Caco-2 (cell line): ENCODE results near the gene SLC16A10. TPM values are rescaled to one million over a fixed set of nuclear protein-coding genes. Genes with fewer than 3 reads are reported as not detected.

ENCODE experiments used
- BruUV-seq: library from RNA; stranded (reverse); fragments of 400-500 nt; replicated peaks from 2 replicates; lab custom pipeline; 2021; lab: Mats Ljungman, UMichigan
- CTCF ChIA-PET: fragments of 300-600 bp; sonication (Branson Sonifier 250); formaldehyde crosslinking; loops from one replicate; lab custom pipeline; 2022; ENCODE audit warnings: antibody characterized with exemption; lab: Charles Lee
- POLR2A ChIA-PET: fragments of 300-600 bp; sonication (Branson Sonifier 250); formaldehyde crosslinking; loops from one replicate; lab custom pipeline; 2022; ENCODE audit warnings: antibody characterized with exemption; lab: Charles Lee
- DNase-seq, 2 experiments: peaks; one replicate each; pipeline versions ENCODE4 v3.0.0 to v3.0.0-alpha.2; 2020 to 2022
- H3K27me3 ChIP-seq: replicated peaks from 2 replicates; pipeline ENCODE4 v1.6.0; 2011; ENCODE audit warnings: low read length; ENCODE audit not compliant: control insufficient read depth, insufficient read depth
- H3K36me3 ChIP-seq: 2 replicates; pipeline ENCODE4 v1.5.1; 2011; ENCODE audit warnings: low read length; ENCODE audit not compliant: control insufficient read depth, insufficient read depth
- H3K4me1 ChIP-seq: fragments of 250-450 bp; sonication (Bioruptor Pico); 2 replicates; pipeline ENCODE4 v1.5.1; 2020; ENCODE audit warnings: mild to moderate bottlenecking
- H3K4me3 ChIP-seq: 2 replicates; pipeline ENCODE4 v1.5.1; 2011; ENCODE audit warnings: low read depth, mild to moderate bottlenecking, control low read depth, low read length
- H3K9me3 ChIP-seq: fragments of 250-450 bp; sonication (Bioruptor Pico); 2 replicates; pipeline ENCODE4 v1.5.1; 2020; ENCODE audit warnings: mild to moderate bottlenecking, moderate library complexity
- H3K27ac Mint-ChIP-seq: one replicate; pipeline ENCODE4 v1.8.0; 2022; ENCODE audit warnings: mixed read lengths; ENCODE audit not compliant: unreplicated experiment
- H3K27me3 Mint-ChIP-seq: one replicate; pipeline ENCODE4 v1.8.0; 2022; ENCODE audit warnings: mixed read lengths; ENCODE audit not compliant: insufficient read depth, unreplicated experiment
- H3K36me3 Mint-ChIP-seq: one replicate; pipeline ENCODE4 v1.8.0; 2022; ENCODE audit warnings: mild to moderate bottlenecking, mixed read lengths; ENCODE audit not compliant: insufficient read depth, unreplicated experiment
- H3K4me1 Mint-ChIP-seq: one replicate; pipeline ENCODE4 v1.8.0; 2022; ENCODE audit warnings: low read depth, mixed read lengths; ENCODE audit not compliant: unreplicated experiment
- H3K4me3 Mint-ChIP-seq: one replicate; pipeline ENCODE4 v1.8.0; 2022; ENCODE audit warnings: mild to moderate bottlenecking, moderate library complexity, mixed read lengths; ENCODE audit not compliant: unreplicated experiment
- H3K9me3 Mint-ChIP-seq: one replicate; pipeline ENCODE4 v1.8.0; 2022; ENCODE audit warnings: mixed read lengths; ENCODE audit not compliant: unreplicated experiment
- intact Hi-C: fragments of 100-400 bp; cut with micrococcal nuclease; formaldehyde crosslinking; loops from one replicate; pipeline ENCODE4 v1.10.0; 2022; ENCODE audit not compliant: unreplicated experiment
- total RNA-seq: library from RNA; stranded (reverse); gene quantifications from 2 replicates; pipeline ENCODE4 v1.2.3, GENCODE V29; 2022
- TF ChIP-seq, protein P1 (sequence below), 2 experiments: fragments of 200-600 bp in 1 of 2; IDR thresholded peaks; 1 replicate in 1 of 2; 2 replicates in 1 of 2; pipeline versions ENCODE4 v1.5.1 to v1.8.0; 2011 to 2022; ENCODE audit warnings: antibody characterized with exemption in 1 of 2, control low read depth in 1 of 2, inconsistent platforms in 1 of 2, low read depth in 1 of 2, low read length in 1 of 2, mild to moderate bottlenecking in 1 of 2, moderate library complexity in 1 of 2; ENCODE audit not compliant: insufficient read depth in 1 of 2, severe bottlenecking in 1 of 2, unreplicated experiment in 1 of 2

The SLC16A10 gene
- total RNA-seq, 1 experiment from 2014 or later: 14.2 TPM

DNA sequence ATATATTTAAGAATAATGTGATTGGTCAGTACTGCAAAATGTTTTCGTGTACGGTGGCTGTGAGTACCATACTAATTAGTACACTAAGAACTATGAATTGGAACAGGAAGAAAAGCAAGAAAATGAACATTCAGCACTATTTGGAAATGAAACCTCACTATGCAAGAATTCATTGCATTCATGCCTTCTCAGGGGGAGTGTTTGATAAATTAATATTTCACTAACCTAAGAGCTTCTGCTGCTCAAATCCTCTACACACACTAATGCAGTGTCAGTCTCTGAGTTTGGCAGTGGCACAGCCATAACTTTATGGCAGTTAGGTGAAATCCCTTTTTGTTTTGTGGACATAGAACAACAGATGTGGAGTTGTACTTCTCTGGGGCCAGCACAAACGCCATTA is 60.1 kb downstream of the SLC16A10 start:
- Mint-ChIP-seq H3K27me3 (no peaks in the 10 kb centered on the region), H3K9me3 (no peaks in the 10 kb centered on the region), H3K36me3 (no peaks in the 10 kb centered on the region), H3K27ac (no peak overlapping the region), H3K4me3 (no peak overlapping the region), H3K4me1 (peaks cover 7% of the 10 kb centered on the region)
- Histone ChIP-seq H3K9me3 (no peaks in the 10 kb centered on the region), H3K27me3 (no peaks in the 10 kb centered on the region), H3K4me3 (no peak overlapping the region), H3K36me3 (no peaks in the 10 kb centered on the region), H3K4me1 (no peaks in the 10 kb centered on the region)
- no TSS peak for BruUV-seq
- CTCF ChIA-PET: no interaction called here
- intact Hi-C loops: no loop called here
- POLR2A ChIA-PET: no interaction called here
- TF ChIP-seq, protein P1, sequence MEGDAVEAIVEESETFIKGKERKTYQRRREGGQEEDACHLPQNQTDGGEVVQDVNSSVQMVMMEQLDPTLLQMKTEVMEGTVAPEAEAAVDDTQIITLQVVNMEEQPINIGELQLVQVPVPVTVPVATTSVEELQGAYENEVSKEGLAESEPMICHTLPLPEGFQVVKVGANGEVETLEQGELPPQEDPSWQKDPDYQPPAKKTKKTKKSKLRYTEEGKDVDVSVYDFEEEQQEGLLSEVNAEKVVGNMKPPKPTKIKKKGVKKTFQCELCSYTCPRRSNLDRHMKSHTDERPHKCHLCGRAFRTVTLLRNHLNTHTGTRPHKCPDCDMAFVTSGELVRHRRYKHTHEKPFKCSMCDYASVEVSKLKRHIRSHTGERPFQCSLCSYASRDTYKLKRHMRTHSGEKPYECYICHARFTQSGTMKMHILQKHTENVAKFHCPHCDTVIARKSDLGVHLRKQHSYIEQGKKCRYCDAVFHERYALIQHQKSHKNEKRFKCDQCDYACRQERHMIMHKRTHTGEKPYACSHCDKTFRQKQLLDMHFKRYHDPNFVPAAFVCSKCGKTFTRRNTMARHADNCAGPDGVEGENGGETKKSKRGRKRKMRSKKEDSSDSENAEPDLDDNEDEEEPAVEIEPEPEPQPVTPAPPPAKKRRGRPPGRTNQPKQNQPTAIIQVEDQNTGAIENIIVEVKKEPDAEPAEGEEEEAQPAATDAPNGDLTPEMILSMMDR (IDR thresholded peaks at IDR 0.05; ENCODE audit: insufficient read depth in 1 of 2, low read depth in 1 of 2, low read length in 1 of 2, severe bottlenecking in 1 of 2, unreplicated experiment in 1 of 2): no peak
- DNase-seq: no peak

DNA sequence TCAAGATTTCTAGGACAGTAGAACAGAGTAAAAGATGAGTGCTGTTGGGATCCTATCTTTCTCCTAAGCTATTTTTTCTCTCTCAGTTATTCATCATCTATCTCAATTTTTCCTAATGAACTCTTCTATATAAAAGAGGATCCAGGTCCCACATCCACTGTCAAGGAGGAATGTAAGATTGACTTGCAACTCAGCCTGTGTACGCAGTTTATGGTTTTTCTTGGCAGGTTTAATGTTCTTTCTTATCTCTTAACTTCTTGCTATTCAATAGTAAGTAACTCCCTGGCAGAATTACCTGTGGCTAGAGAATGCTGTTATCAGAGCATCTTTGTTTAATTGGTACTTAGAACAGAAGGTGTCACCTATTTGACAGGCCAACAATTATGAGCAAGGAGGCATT is 60.8 kb downstream of the SLC16A10 start:
- Mint-ChIP-seq H3K4me1 (peaks cover 7% of the 10 kb centered on the region), H3K36me3 (no peaks in the 10 kb centered on the region), H3K27ac (no peak overlapping the region), H3K9me3 (no peaks in the 10 kb centered on the region), H3K4me3 (no peak overlapping the region), H3K27me3 (no peaks in the 10 kb centered on the region)
- H3K4me3 ChIP-seq: no peak overlapping the region
- TF ChIP-seq, protein P1 (IDR thresholded peaks at IDR 0.05; ENCODE audit: insufficient read depth in 1 of 2, low read depth in 1 of 2, low read length in 1 of 2, severe bottlenecking in 1 of 2, unreplicated experiment in 1 of 2): no peak
- no peaks in the 10 kb centered on the region for H3K4me1 ChIP-seq
- DNase-seq: no peak
- intact Hi-C loops: no loop called here
- no peaks in the 10 kb centered on the region for H3K27me3 ChIP-seq
- POLR2A ChIA-PET: no interaction called here
- H3K36me3 ChIP-seq: no peaks in the 10 kb centered on the region
- no peaks in the 10 kb centered on the region for H3K9me3 ChIP-seq
- BruUV-seq: no TSS peak
- CTCF ChIA-PET: no interaction called here

DNA sequence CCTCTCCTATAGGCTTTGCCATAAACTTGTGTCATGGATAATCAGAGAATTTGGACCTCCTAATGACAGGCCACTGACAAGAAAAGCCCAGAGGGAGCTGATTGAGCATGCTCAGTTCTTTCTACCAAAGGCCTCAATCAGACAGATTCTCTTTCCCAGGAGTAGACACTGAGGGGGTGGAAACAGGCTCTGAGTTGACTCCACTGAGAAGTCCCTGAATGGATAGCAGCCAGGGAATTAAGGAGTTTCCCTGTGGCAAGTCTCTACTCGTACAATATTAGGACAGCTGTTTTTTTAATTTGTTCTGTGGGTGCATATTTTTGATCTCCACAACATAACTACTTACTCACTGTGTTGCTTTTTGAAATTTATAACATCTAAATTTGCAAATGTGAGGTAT is 63.3 kb downstream of the SLC16A10 start:
- intact Hi-C loops: no loop called here
- Mint-ChIP-seq H3K4me3 (no peak overlapping the region), H3K27me3 (no peaks in the 10 kb centered on the region), H3K36me3 (no peaks in the 10 kb centered on the region), H3K9me3 (no peaks in the 10 kb centered on the region), H3K27ac (no peak overlapping the region), H3K4me1 (peaks cover 7% of the 10 kb centered on the region)
- Histone ChIP-seq H3K4me3 (no peak overlapping the region), H3K4me1 (no peaks in the 10 kb centered on the region), H3K36me3 (no peaks in the 10 kb centered on the region), H3K9me3 (no peaks in the 10 kb centered on the region), H3K27me3 (no peaks in the 10 kb centered on the region)
- no TSS peak for BruUV-seq
- POLR2A ChIA-PET: no interaction called here
- TF ChIP-seq, protein P1 (IDR thresholded peaks at IDR 0.05; ENCODE audit: insufficient read depth in 1 of 2, low read depth in 1 of 2, low read length in 1 of 2, severe bottlenecking in 1 of 2, unreplicated experiment in 1 of 2): no peak
- CTCF ChIA-PET: no interaction called here
- no peak for DNase-seq
